Activated naive CD4-positive, alpha-beta T cell treated with anti-CD3 and anti-CD28 coated beads, Interleukin-2, amount 10 ng/mL, durations not matched to agents 7 days and 5 days (primary cell): ENCODE results near the gene WEE1.

Experiments used
- CTCF ChIA-PET: fragments of 350-600 bp; sonication (Branson Sonifier 250); formaldehyde crosslinking; loops from one replicate; lab custom pipeline; 2021; ENCODE audit warnings: antibody characterized with exemption; lab: Charles Lee
- DNase-seq: peaks from one replicate; pipeline ENCODE4 v3.0.0-alpha.2; 2020
- H3K27ac Mint-ChIP-seq: one replicate; pipeline ENCODE4 v1.8.0; 2021; ENCODE audit warnings: mild to moderate bottlenecking, moderate library complexity, mixed read lengths
- H3K27me3 Mint-ChIP-seq: one replicate; pipeline ENCODE4 v1.8.0; 2021; ENCODE audit warnings: mild to moderate bottlenecking, mixed read lengths
- H3K36me3 Mint-ChIP-seq: one replicate; pipeline ENCODE4 v1.8.0; 2021; ENCODE audit warnings: mixed read lengths
- H3K4me1 Mint-ChIP-seq: one replicate; pipeline ENCODE4 v1.8.0; 2021; ENCODE audit warnings: mixed read lengths
- H3K4me3 Mint-ChIP-seq: one replicate; pipeline ENCODE4 v1.8.0; 2021; ENCODE audit warnings: mild to moderate bottlenecking, moderate library complexity, mixed read lengths
- H3K9me3 Mint-ChIP-seq: one replicate; pipeline ENCODE4 v1.8.0; 2021; ENCODE audit warnings: mixed read lengths

The WEE1 gene

DNA sequence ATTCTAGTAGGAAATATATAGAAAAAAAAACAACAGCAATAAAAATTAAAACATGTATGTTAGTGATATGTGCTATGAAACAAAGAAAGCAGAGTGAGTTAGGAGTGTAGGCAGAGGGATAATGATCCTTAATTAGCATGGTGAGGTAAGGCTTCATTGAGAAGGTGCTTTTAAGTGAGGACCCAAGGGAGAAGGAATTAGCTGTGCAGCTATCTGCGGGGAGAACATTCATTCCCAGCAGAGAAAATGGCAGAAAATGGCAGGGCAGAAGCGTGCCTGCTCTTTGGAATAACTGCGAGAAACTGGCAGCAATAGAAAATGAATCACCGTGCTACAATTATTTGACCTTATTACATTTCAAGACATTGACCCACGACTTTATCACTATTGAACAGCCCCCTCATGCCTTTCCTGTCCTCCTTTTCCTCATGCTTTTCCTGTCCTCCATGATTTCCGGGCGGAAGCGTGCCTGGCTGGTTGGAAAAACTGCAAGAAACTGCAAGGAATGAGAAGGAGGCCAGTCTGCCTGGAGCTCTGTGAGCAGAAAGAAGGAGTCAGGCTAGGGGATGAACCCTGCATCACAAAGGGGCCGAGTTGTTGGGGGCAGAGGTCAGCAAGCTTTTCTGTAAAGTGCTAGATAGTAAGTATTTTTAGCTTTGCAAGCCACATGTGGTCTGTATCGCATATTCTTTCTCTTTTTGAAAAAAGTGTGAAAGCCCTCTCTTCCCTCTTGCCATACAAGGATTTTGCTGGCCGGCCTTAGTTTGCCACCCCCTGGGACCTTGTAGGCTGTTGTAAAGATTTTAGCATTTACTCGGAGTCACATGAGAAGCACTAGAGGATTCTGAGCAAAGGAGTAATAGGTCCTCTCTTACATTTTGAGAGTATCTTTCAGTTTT, 53.3 kb downstream of the WEE1 start:
- Mint-ChIP-seq H3K9me3 (no peaks in the 10 kb centered on the region), H3K4me1 (no peaks in the 10 kb centered on the region), H3K27ac (no peak overlapping the region), H3K27me3 (peaks cover 33% of the 10 kb centered on the region), H3K36me3 (no peaks in the 10 kb centered on the region), H3K4me3 (no peak overlapping the region)
- no peak for DNase-seq
- CTCF ChIA-PET, result interaction anchor here (1.0 kb wide), 1 partner anchor 122 kb away, joined by 3 read pairs; no protein-coding TSS in a partner anchor

DNA sequence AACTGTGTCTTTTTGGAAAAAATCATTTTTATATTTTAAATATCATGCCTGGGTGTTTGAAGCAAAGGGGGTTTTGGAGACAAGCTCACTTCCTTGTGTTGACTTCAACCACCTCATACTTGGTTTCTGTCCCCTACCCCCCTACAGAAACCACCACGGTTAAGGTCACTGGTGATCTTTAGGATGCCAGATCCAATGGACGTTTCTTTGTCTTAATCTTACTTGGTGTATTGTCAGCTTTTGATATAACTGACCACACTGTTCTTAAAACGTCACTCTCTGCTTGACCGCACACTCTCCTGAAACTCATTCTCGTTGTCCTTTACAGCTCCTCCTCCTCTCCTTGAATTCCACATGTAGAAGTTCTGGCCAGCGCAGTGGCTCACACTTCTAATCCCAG, 55.6 kb downstream of the WEE1 start:
- Mint-ChIP-seq H3K27ac (no peak overlapping the region), H3K9me3 (no peaks in the 10 kb centered on the region), H3K4me1 (no peaks in the 10 kb centered on the region), H3K36me3 (no peaks in the 10 kb centered on the region), H3K4me3 (no peak overlapping the region), H3K27me3 (peaks cover 31% of the 10 kb centered on the region)
- no peak for DNase-seq
- CTCF ChIA-PET, result no interaction called here

- H3K36me3 Mint-ChIP-seq, result no peaks in the 10 kb centered on the region
- DNase-seq, result no peak
- H3K27ac Mint-ChIP-seq, result no peak overlapping the region
- CTCF ChIA-PET, result interaction anchor here (1.1 kb wide), 1 partner anchor 19 kb away, joined by 3 read pairs; no protein-coding TSS in a partner anchor
- no peak overlapping the region for H3K4me3 Mint-ChIP-seq
- peaks cover 11% of the 10 kb centered on the region for H3K27me3 Mint-ChIP-seq
- no peaks in the 10 kb centered on the region for H3K9me3 Mint-ChIP-seq
- H3K4me1 Mint-ChIP-seq, result no peaks in the 10 kb centered on the region
These were observed 60.2 kb downstream of the WEE1 start for GRCh38 chr11:9633679-9634078.

DNA sequence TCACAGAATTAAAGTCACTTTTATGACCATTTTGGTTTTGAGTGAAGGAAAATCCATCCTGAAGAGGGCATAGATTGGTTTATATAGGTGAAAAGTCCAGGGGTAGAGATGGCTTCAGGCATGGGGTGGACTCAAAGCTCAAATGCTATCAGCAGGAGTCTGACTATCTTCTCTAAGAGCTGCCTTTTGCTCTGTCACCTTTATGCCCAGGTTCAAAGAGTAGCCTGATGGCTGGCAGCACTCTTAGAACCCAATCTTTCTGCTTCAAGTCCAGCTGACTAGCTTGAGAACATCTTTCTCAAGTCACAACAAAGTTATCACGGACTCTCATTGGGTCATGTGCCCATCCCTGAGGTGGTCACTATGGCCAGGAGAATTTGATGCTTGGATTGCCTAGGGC, 63.2 kb downstream of the WEE1 start:
- Mint-ChIP-seq H3K27me3 (peaks cover 12% of the 10 kb centered on the region), H3K27ac (no peak overlapping the region), H3K4me3 (no peak overlapping the region), H3K4me1 (peaks cover 4% of the 10 kb centered on the region), H3K9me3 (no peaks in the 10 kb centered on the region), H3K36me3 (no peaks in the 10 kb centered on the region)
- no peak for DNase-seq
- CTCF ChIA-PET, result interaction anchor here (0.9 kb wide), 1 partner anchor 18 kb away, joined by 3 read pairs; no protein-coding TSS in a partner anchor

- Mint-ChIP-seq H3K9me3 (no peaks in the 10 kb centered on the region), H3K27ac (no peak overlapping the region), H3K4me1 (peaks cover 4% of the 10 kb centered on the region), H3K4me3 (no peak overlapping the region), H3K36me3 (no peaks in the 10 kb centered on the region), H3K27me3 (peaks cover 14% of the 10 kb centered on the region)
- no peak for DNase-seq
- CTCF ChIA-PET, result no interaction called here
These were observed 65.6 kb downstream of the WEE1 start for GRCh38 chr11:9639099-9639498.
